ENCODE results near the gene DUOX1.
"Not testable (repeated sequence)": the region's sequence is repeated elsewhere in the genome, so short reads cannot be mapped to it uniquely, and the experiment has no call there.

GRCh38 chr15:45135705-45136377 lies 6.0 kb downstream of the DUOX1 start:
- TF ChIP-seq POLR2A, SPI1, TAF1 (IDR thresholded peaks at IDR 0.05; ENCODE audit: low read depth, low read length): not testable (repeated sequence)

Measured in GM12891 (cell line).